H1 (cell line): ENCODE measurements around the gene TMEM272. TPM values are rescaled to one million over a fixed set of nuclear protein-coding genes. Genes with fewer than 3 reads are reported as not detected.

Experiments used
- CTCF ChIA-PET: fragments of 300-600 bp; sonication (Branson Sonifier 250); formaldehyde crosslinking; loops from one replicate; lab custom pipeline; 2021; ENCODE audit not compliant: partially characterized antibody; lab: Charles Lee
- POLR2A ChIA-PET: fragments of 300-600 bp; sonication (Branson Sonifier 250); formaldehyde crosslinking; loops from one replicate; lab custom pipeline; 2021; ENCODE audit warnings: inconsistent platforms; ENCODE audit not compliant: partially characterized antibody; lab: Charles Lee
- DNase-seq, 2 experiments: peaks; one replicate each; pipeline versions ENCODE4 v3.0.0 to v3.0.0-alpha.2; 2010 to 2022; ENCODE audit warnings: low spot score in 2 of 2, low read depth in 1 of 2, mixed read lengths in 1 of 2
- FAIRE-seq: peaks from 2 replicates; lab custom pipeline; 2011; peaks lifted over from hg19 to GRCh38; lab: Jason Lieb, UNC
- H2AFZ ChIP-seq: 2 replicates; pipeline ENCODE4 v1.8.1; 2012; ENCODE audit warnings: low read length, inconsistent platforms
- H2AK5ac ChIP-seq: 2 replicates; pipeline ENCODE4 v1.6.1; 2013; ENCODE audit warnings: low read depth, low read length
- H2BK120ac ChIP-seq: replicated peaks from 2 replicates; pipeline ENCODE3; 2013; ENCODE audit warnings: low read depth, low read length, inconsistent platforms
- H2BK12ac ChIP-seq: 2 replicates; pipeline ENCODE4 v1.6.1; 2013; ENCODE audit warnings: low read depth, low read length
- H2BK15ac ChIP-seq: 2 replicates; pipeline ENCODE4 v1.6.1; 2013; ENCODE audit warnings: low read length
- H2BK20ac ChIP-seq: 2 replicates; pipeline ENCODE4 v1.6.1; 2013; ENCODE audit warnings: low read length
- H2BK5ac ChIP-seq: 2 replicates; pipeline ENCODE4 v1.6.1; 2013; ENCODE audit warnings: low read depth, low read length
- H3K14ac ChIP-seq: 2 replicates; pipeline ENCODE4 v1.6.1; 2013; ENCODE audit warnings: inconsistent platforms; ENCODE audit not compliant: insufficient read length
- H3K18ac ChIP-seq: 2 replicates; pipeline ENCODE4 v1.6.1; 2013; ENCODE audit warnings: low read length; ENCODE audit errors: extremely low read depth
- H3K23ac ChIP-seq: 2 replicates; pipeline ENCODE4 v1.6.1; 2013; ENCODE audit warnings: inconsistent platforms; ENCODE audit not compliant: insufficient read length
- H3K23me2 ChIP-seq: 2 replicates; pipeline ENCODE4 v1.6.1; 2013; ENCODE audit warnings: low read depth, low read length
- H3K27ac ChIP-seq: 2 replicates; pipeline ENCODE4 v1.6.1; 2011; ENCODE audit warnings: low read depth, low read length, inconsistent platforms
- H3K27me3 ChIP-seq, 4 experiments: replicated peaks in 1 of 4; 1 replicate in 1 of 4; 2 replicates in 3 of 4; pipeline versions ENCODE4 v1.6.1 to v1.8.1; 2011 to 2013; ENCODE audit warnings: low read length in 3 of 4, mild to moderate bottlenecking in 3 of 4, inconsistent platforms in 2 of 4, mixed read lengths in 2 of 4, moderate library complexity in 1 of 4; ENCODE audit not compliant: control insufficient read depth in 3 of 4, insufficient read depth in 3 of 4; ENCODE audit errors: extremely low read depth in 1 of 4
- H3K36me3 ChIP-seq, 4 experiments: 2 replicates each; pipeline versions ENCODE4 v1.6.1 to v1.8.1; 2011 to 2013; ENCODE audit warnings: mild to moderate bottlenecking in 4 of 4, low read length in 3 of 4, moderate library complexity in 2 of 4, control low read depth in 1 of 4, inconsistent platforms in 1 of 4; ENCODE audit not compliant: insufficient read depth in 4 of 4, control insufficient read depth in 2 of 4
- H3K4ac ChIP-seq: replicated peaks from 2 replicates; pipeline ENCODE3; 2013; ENCODE audit warnings: low read length, low read depth, mixed read lengths, inconsistent platforms; ENCODE audit not compliant: insufficient read length
- H3K4me1 ChIP-seq, 4 experiments: replicated peaks in 1 of 4; 1 replicate in 1 of 4; 2 replicates in 3 of 4; pipeline versions ENCODE4 v1.6.1 to v1.8.1; 2011 to 2013; ENCODE audit warnings: low read length in 3 of 4, inconsistent platforms in 2 of 4, mixed read lengths in 1 of 4; ENCODE audit not compliant: insufficient read depth in 4 of 4, control insufficient read depth in 3 of 4
- H3K4me2 ChIP-seq, 2 experiments: 2 replicates each; pipeline versions ENCODE4 v1.6.1 to v1.8.1; 2011 to 2013; ENCODE audit warnings: low read depth in 2 of 2, low read length in 2 of 2, control low read depth in 1 of 2, inconsistent platforms in 1 of 2, mild to moderate bottlenecking in 1 of 2; ENCODE audit not compliant: insufficient read depth in 1 of 2
- H3K4me3 ChIP-seq, 4 experiments: fragments of 200-600, 300-600 bp in 1 of 4; sonication (generic), shearing (Covaris generic), sonication (Bioruptor Twin) in 1 of 4; 2 replicates each; pipeline versions ENCODE4 v1.5.1 to v1.8.1; 2011 to 2016; ENCODE audit warnings: low read length in 4 of 4, low read depth in 3 of 4, control low read depth in 2 of 4, inconsistent platforms in 2 of 4, mild to moderate bottlenecking in 2 of 4, mixed read lengths in 1 of 4, moderate library complexity in 1 of 4; ENCODE audit not compliant: insufficient read depth in 2 of 4; ENCODE audit errors: extremely low read depth in 1 of 4
- H3K56ac ChIP-seq: replicated peaks from 2 replicates; pipeline ENCODE3; 2013; ENCODE audit warnings: low read depth, mild to moderate bottlenecking, mixed read lengths, low read length, inconsistent platforms; ENCODE audit not compliant: insufficient read length
- H3K79me1 ChIP-seq: 2 replicates; pipeline ENCODE4 v1.6.1; 2013; ENCODE audit warnings: low read depth, low read length, control low read depth
- H3K79me2 ChIP-seq, 2 experiments: 2 replicates each; pipeline versions ENCODE4 v1.6.1 to v1.8.1; 2012 to 2013; ENCODE audit warnings: low read length in 2 of 2, mild to moderate bottlenecking in 2 of 2, inconsistent platforms in 1 of 2; ENCODE audit not compliant: insufficient read depth in 2 of 2, control insufficient read depth in 1 of 2
- H3K9ac ChIP-seq, 4 experiments: replicated peaks in 1 of 4; 1 replicate in 1 of 4; 2 replicates in 3 of 4; pipeline versions ENCODE4 v1.6.1 to v1.8.1; 2011 to 2013; ENCODE audit warnings: low read depth in 3 of 4, low read length in 3 of 4, control low read depth in 2 of 4, mild to moderate bottlenecking in 2 of 4, moderate library complexity in 2 of 4, inconsistent platforms in 1 of 4; ENCODE audit errors: extremely low read depth in 1 of 4
- H3K9me3 ChIP-seq, 2 experiments: 2 replicates each; pipeline versions ENCODE4 v1.6.1 to v1.8.1; 2012 to 2013; ENCODE audit warnings: mild to moderate bottlenecking in 2 of 2, moderate library complexity in 2 of 2, control low read depth in 1 of 2, inconsistent platforms in 1 of 2, low read depth in 1 of 2, low read length in 1 of 2, mixed read lengths in 1 of 2; ENCODE audit not compliant: insufficient read depth in 2 of 2
- H4K20me1 ChIP-seq, 2 experiments: replicated peaks in 1 of 2; 2 replicates each; pipeline versions ENCODE3 to v1.8.1; 2011 to 2013; ENCODE audit warnings: inconsistent platforms in 2 of 2, low read length in 2 of 2, mild to moderate bottlenecking in 1 of 2; ENCODE audit not compliant: insufficient read depth in 2 of 2, control insufficient read depth in 1 of 2
- H4K5ac ChIP-seq: 2 replicates; pipeline ENCODE4 v1.6.1; 2013; ENCODE audit warnings: low read length, low read depth, mixed read lengths, inconsistent platforms; ENCODE audit not compliant: insufficient read length
- H4K8ac ChIP-seq: 2 replicates; pipeline ENCODE4 v1.8.0; 2013; ENCODE audit warnings: mild to moderate bottlenecking, moderate library complexity, low read length, inconsistent platforms; ENCODE audit not compliant: insufficient read depth; ENCODE audit errors: extremely low read depth
- H4K91ac ChIP-seq: replicated peaks from 2 replicates; pipeline ENCODE3; 2013; ENCODE audit warnings: low read length, mixed read lengths, inconsistent platforms; ENCODE audit not compliant: insufficient read length
- CTBP2 ChIP-seq: IDR thresholded peaks from 2 replicates; pipeline ENCODE4 v1.7.0; 2011; ENCODE audit warnings: borderline replicate concordance, mild to moderate bottlenecking, moderate library complexity, mixed read lengths, low read length; ENCODE audit not compliant: insufficient read depth, insufficient read length
- HDAC2 ChIP-seq, 2 experiments: fragments of 300-600 bp in 1 of 2; sonication (generic) in 1 of 2; IDR thresholded peaks; 2 replicates each; pipeline ENCODE4 v1.6.1; 2011 to 2012; ENCODE audit warnings: low read depth in 2 of 2, low read length in 2 of 2, mild to moderate bottlenecking in 2 of 2, moderate library complexity in 2 of 2, borderline replicate concordance in 1 of 2, inconsistent platforms in 1 of 2
- JUND ChIP-seq: IDR thresholded peaks from 2 replicates; pipeline ENCODE4 v1.6.1; 2011; ENCODE audit warnings: mild to moderate bottlenecking, improper control_type of control experiment, low read length
- MAFK ChIP-seq: IDR thresholded peaks from 2 replicates; pipeline ENCODE4 v1.6.1; 2012; ENCODE audit warnings: low read depth, mild to moderate bottlenecking, improper control_type of control experiment, low read length
- NANOG ChIP-seq: IDR thresholded peaks from 2 replicates; pipeline ENCODE4 v1.6.1; 2011; ENCODE audit warnings: low read length, low read depth, mild to moderate bottlenecking, inconsistent platforms; ENCODE audit not compliant: insufficient read depth, poor library complexity, severe bottlenecking
- PHF8 ChIP-seq: fragments of 200-600 bp; sonication (generic); conservative IDR thresholded peaks from 2 replicates; pipeline ENCODE4 v1.7.1; 2012; ENCODE audit warnings: low read depth, mild to moderate bottlenecking, inconsistent platforms, low read length, moderate library complexity
- SP2 ChIP-seq: IDR thresholded peaks from 2 replicates; pipeline ENCODE4 v1.6.1; 2012; ENCODE audit warnings: mild to moderate bottlenecking, low read length, inconsistent platforms
- WGBS, 2 experiments: shearing (Covaris generic) in 1 of 2; methylation state at CpG; one replicate each; pipeline versions ENCODE4 v1.1.6 to v1.1.7; 2013 to 2015; ENCODE audit warnings: low lambda C conversion rate in 2 of 2, mixed read lengths in 2 of 2, inconsistent platforms in 1 of 2, low coverage in 1 of 2, missing lambda C conversion rate in 1 of 2; ENCODE audit not compliant: insufficient replicate concordance in 2 of 2, insufficient coverage in 1 of 2, insufficient read length in 1 of 2; ENCODE audit errors: extremely low coverage in 1 of 2, missing lambda C conversion rate in 1 of 2; 5-methylcytosine and 5-hydroxymethylcytosine counted together
- long read RNA-seq, 2 experiments: library from RNA in 1 of 2; library from capped mRNA in 1 of 2; stranded (forward); transcript quantifications; one replicate each; pipeline ENCODE4 v2.0.0, GENCODE V29; 2021; ENCODE audit warnings: inconsistent platforms in 1 of 2
- polyA minus RNA-seq, 3 experiments: library from RNA; depleted of rRNA, polyadenylated mRNA; stranded (reverse); fragments of >200 nt; gene quantifications; 1 replicate in 2 of 3; 2 replicates in 1 of 3; pipeline ENCODE4 v1.2.3, GENCODE V29; 2011
- polyA plus RNA-seq, 7 experiments: library from polyadenylated mRNA; depleted of rRNA in 3 of 7; stranded (reverse) in 5 of 7; unstranded in 2 of 7; fragments of >200 nt in 5 of 7; fragments of 200-250 nt in 2 of 7; gene quantifications; 1 replicate in 5 of 7; 2 replicates in 1 of 7; 4 replicates in 1 of 7; pipeline versions ENCODE4 v1.2.1 to v1.2.3, GENCODE V29; 2011 to 2013; ENCODE audit warnings: missing spikeins in 2 of 7, mixed read lengths in 2 of 7
- total RNA-seq: library from RNA; stranded (reverse); fragmentation: NEBNext Ultra II Directional; extraction: Animal tissue kit (Norgen Biotek cat#: 25700); gene quantifications from 2 replicates; pipeline ENCODE4 v1.2.1, GENCODE V29; 2021

TMEM272 gene, protein sequence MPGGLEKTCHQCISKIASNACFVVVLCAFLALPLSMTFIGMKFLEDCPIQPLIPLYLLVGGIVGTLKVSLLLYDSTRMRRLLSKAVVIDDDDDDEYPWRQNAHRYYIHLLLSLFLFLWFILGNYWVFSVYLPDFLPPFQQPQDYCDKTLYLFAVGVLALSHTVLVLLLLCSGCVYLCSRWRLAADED
- total RNA-seq (not detected in 2 replicates), polyA plus RNA-seq (2011; rRNA removed) (0.05 and 0.06 TPM in 2 replicates), polyA minus RNA-seq (2011; rRNA and poly(A)+ RNA removed) (0.28 and 0.29 TPM in 2 replicates)
- polyA plus RNA-seq (2011; cell fraction: cytosol; rRNA removed): 0.04 TPM
- polyA plus RNA-seq (2011; cell fraction: nucleus; rRNA removed): 0.43 TPM
- polyA plus RNA-seq (2012, experiment 1 of 2): 0.06 to 0.32 TPM (median 0.09 TPM) in 3 of 4 replicates, not detected in the other
- polyA plus RNA-seq (2012, experiment 2 of 2): not detected
- polyA plus RNA-seq (2013, experiment 1 of 2): 0.04 TPM
- polyA plus RNA-seq (2013, experiment 2 of 2): 0.02 TPM
- polyA minus RNA-seq (2011; cell fraction: cytosol; rRNA and poly(A)+ RNA removed): not detected
- polyA minus RNA-seq (2011; cell fraction: nucleus; rRNA and poly(A)+ RNA removed): 0.30 TPM
- long read RNA-seq, experiment 1: 0 reads
- long read RNA-seq, experiment 2: 0 reads

DNA sequence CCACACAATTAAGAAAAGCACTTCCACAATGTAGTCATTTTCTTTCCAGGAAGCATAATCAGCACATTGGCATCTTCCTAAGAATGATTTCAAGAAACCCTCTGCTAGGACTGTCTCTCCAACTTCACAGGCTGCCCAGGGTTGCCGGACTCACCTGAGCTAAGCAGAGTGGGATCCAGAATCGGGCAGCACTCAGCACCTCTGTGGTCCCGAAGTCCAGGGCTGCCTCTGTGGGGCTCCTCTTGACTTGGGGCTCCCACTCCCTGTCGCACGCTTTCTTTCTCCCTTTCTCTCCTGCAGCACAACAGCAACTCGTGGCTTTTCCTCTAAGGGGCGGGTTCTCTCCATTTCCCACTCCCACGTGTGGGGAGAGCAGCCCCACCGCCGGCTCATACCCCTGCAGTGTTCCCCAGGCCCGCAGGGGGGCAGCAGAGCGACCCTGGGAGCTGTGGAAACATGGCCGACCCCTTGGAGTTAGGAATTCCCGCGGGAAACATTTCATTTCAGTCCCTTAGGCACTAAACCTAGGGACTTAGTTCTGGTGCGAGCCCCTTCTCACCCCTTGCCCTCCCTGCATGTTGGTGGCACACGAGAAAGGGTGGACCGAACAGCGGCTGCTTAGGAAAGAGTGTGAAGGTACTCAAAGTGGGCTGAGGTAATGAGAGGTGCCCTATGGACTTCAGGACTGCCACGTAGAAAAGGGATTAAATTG, at the start of gene TMEM272:
TSS of gene TMEM272 (minus strand) at position 316 of the 712 bp plus-strand sequence. CDS start 6,647 bp downstream, outside the sequence.
- Histone ChIP-seq H4K20me1 (no peaks in the 10 kb centered on the region), H2BK120ac (no peak within 1 kb of the TSS), H2AK5ac (no peak within 1 kb of the TSS), H4K5ac (peak within 1 kb of the TSS; percentile 76), H3K27me3 (no peaks in the 10 kb centered on the region), H2BK15ac (0 out of 2 replicates have a peak within 1 kb of the TSS, but pooled peaks have one; percentile 23), H3K14ac (no peak within 1 kb of the TSS), H2BK12ac (peak within 1 kb of the TSS; percentile 32; the same call in 1 of the 2 replicates), H4K8ac (peak within 1 kb of the TSS; percentile 97; the same call in 1 of the 2 replicates), H3K4me1 (0 out of 7 replicates have a peak, but pooled peaks cover 0 to 2% (median 0%) of the 10 kb centered on the region in 4 experiments), H2BK5ac (no peak within 1 kb of the TSS), H3K56ac (no peak within 1 kb of the TSS), H3K79me2 (no peaks in the 10 kb centered on the region), H3K4ac (no peak within 1 kb of the TSS), H3K36me3 (no peaks in the 10 kb centered on the region), H3K79me1 (no peaks in the 10 kb centered on the region), H4K91ac (peak within 1 kb of the TSS; percentile 84), H3K27ac (no peak within 1 kb of the TSS), H2BK20ac (peak within 1 kb of the TSS; percentile 16; the same call in 1 of the 2 replicates), H3K23me2 (no peaks in the 10 kb centered on the region), H2AFZ (peak within 1 kb of the TSS; percentile 99), H3K9ac (no peak within 1 kb of the TSS), H3K9me3 (peaks cover 3% of the 10 kb centered on the region in 2 experiments; a peak in 1 of 4 replicates), H3K4me2 (peak within 1 kb of the TSS; percentile 8 to 40; a peak in 2 of 4 replicates), H3K4me3 (no peak within 1 kb of the TSS), H3K18ac (peak within 1 kb of the TSS; percentile 52; the same call in 1 of the 2 replicates), H3K23ac (no peak within 1 kb of the TSS)
- ChIA-PET POLR2A (interaction anchor here (1.0 to 1.1 kb wide), 2 partner anchors 10 to 392 kb away, joined by 3 to 4 read pairs; partner anchors contain the start of gene INTS6), CTCF (interaction anchor here (0.6 to 3.2 kb wide), 38 partner anchors 7 to 595 kb away, joined by 3 to 46 read pairs (median 4); partner anchors contain the start of gene NEK5)
- WGBS, 2 experiments: 53% methylated on average over 18 of the region's 20 CpGs; no CpG with 5 or more reads in 1 of the 2 experiments
- FAIRE-seq (peak; percentile 65), DNase-seq (peak in 1 of 2 experiments; percentile 94)
- peak; percentile 51 for TF ChIP-seq CTBP2
- no peak for TF ChIP-seq SP2
- no peak for TF ChIP-seq MAFK
- TF ChIP-seq JUND: no peak
- TF ChIP-seq HDAC2 (IDR thresholded peaks at IDR 0.05; ENCODE audit: borderline replicate concordance in 1 of 2, low read depth in 2 of 2, low read length in 2 of 2): peak; percentile 64 to 90; a peak in 2 of 4 replicates
- TF ChIP-seq NANOG: no peak
- no peak for TF ChIP-seq PHF8
